H1 (cell line): ENCODE results near the gene SLC35E3. TPM values are rescaled to one million over a fixed set of nuclear protein-coding genes. Genes with fewer than 3 reads are reported as not detected.

Experiments
- CTCF ChIA-PET: fragments of 300-600 bp; sonication (Branson Sonifier 250); formaldehyde crosslinking; loops from one replicate; lab custom pipeline; 2021; ENCODE audit not compliant: partially characterized antibody; lab: Charles Lee
- POLR2A ChIA-PET: fragments of 300-600 bp; sonication (Branson Sonifier 250); formaldehyde crosslinking; loops from one replicate; lab custom pipeline; 2021; ENCODE audit warnings: inconsistent platforms; ENCODE audit not compliant: partially characterized antibody; lab: Charles Lee
- DNase-seq, 2 experiments: peaks; one replicate each; pipeline versions ENCODE4 v3.0.0 to v3.0.0-alpha.2; 2010 to 2022; ENCODE audit warnings: low spot score in 2 of 2, low read depth in 1 of 2, mixed read lengths in 1 of 2
- FAIRE-seq: peaks from 2 replicates; lab custom pipeline; 2011; peaks lifted over from hg19 to GRCh38; lab: Jason Lieb, UNC
- H2AFZ ChIP-seq: 2 replicates; pipeline ENCODE4 v1.8.1; 2012; ENCODE audit warnings: low read length, inconsistent platforms
- H2AK5ac ChIP-seq: 2 replicates; pipeline ENCODE4 v1.6.1; 2013; ENCODE audit warnings: low read depth, low read length
- H2BK120ac ChIP-seq: replicated peaks from 2 replicates; pipeline ENCODE3; 2013; ENCODE audit warnings: low read depth, low read length, inconsistent platforms
- H2BK12ac ChIP-seq: 2 replicates; pipeline ENCODE4 v1.6.1; 2013; ENCODE audit warnings: low read depth, low read length
- H2BK15ac ChIP-seq: 2 replicates; pipeline ENCODE4 v1.6.1; 2013; ENCODE audit warnings: low read length
- H2BK20ac ChIP-seq: 2 replicates; pipeline ENCODE4 v1.6.1; 2013; ENCODE audit warnings: low read length
- H2BK5ac ChIP-seq: 2 replicates; pipeline ENCODE4 v1.6.1; 2013; ENCODE audit warnings: low read depth, low read length
- H3K14ac ChIP-seq: 2 replicates; pipeline ENCODE4 v1.6.1; 2013; ENCODE audit warnings: inconsistent platforms; ENCODE audit not compliant: insufficient read length
- H3K18ac ChIP-seq: 2 replicates; pipeline ENCODE4 v1.6.1; 2013; ENCODE audit warnings: low read length; ENCODE audit errors: extremely low read depth
- H3K23ac ChIP-seq: 2 replicates; pipeline ENCODE4 v1.6.1; 2013; ENCODE audit warnings: inconsistent platforms; ENCODE audit not compliant: insufficient read length
- H3K23me2 ChIP-seq: 2 replicates; pipeline ENCODE4 v1.6.1; 2013; ENCODE audit warnings: low read depth, low read length
- H3K27ac ChIP-seq: 2 replicates; pipeline ENCODE4 v1.6.1; 2011; ENCODE audit warnings: low read depth, low read length, inconsistent platforms
- H3K27me3 ChIP-seq, 4 experiments: replicated peaks in 1 of 4; 1 replicate in 1 of 4; 2 replicates in 3 of 4; pipeline versions ENCODE4 v1.6.1 to v1.8.1; 2011 to 2013; ENCODE audit warnings: low read length in 3 of 4, mild to moderate bottlenecking in 3 of 4, inconsistent platforms in 2 of 4, mixed read lengths in 2 of 4, moderate library complexity in 1 of 4; ENCODE audit not compliant: control insufficient read depth in 3 of 4, insufficient read depth in 3 of 4; ENCODE audit errors: extremely low read depth in 1 of 4
- H3K36me3 ChIP-seq, 4 experiments: 2 replicates each; pipeline versions ENCODE4 v1.6.1 to v1.8.1; 2011 to 2013; ENCODE audit warnings: mild to moderate bottlenecking in 4 of 4, low read length in 3 of 4, moderate library complexity in 2 of 4, control low read depth in 1 of 4, inconsistent platforms in 1 of 4; ENCODE audit not compliant: insufficient read depth in 4 of 4, control insufficient read depth in 2 of 4
- H3K4ac ChIP-seq: replicated peaks from 2 replicates; pipeline ENCODE3; 2013; ENCODE audit warnings: low read length, low read depth, mixed read lengths, inconsistent platforms; ENCODE audit not compliant: insufficient read length
- H3K4me1 ChIP-seq, 4 experiments: replicated peaks in 1 of 4; 1 replicate in 1 of 4; 2 replicates in 3 of 4; pipeline versions ENCODE4 v1.6.1 to v1.8.1; 2011 to 2013; ENCODE audit warnings: low read length in 3 of 4, inconsistent platforms in 2 of 4, mixed read lengths in 1 of 4; ENCODE audit not compliant: insufficient read depth in 4 of 4, control insufficient read depth in 3 of 4
- H3K4me2 ChIP-seq, 2 experiments: 2 replicates each; pipeline versions ENCODE4 v1.6.1 to v1.8.1; 2011 to 2013; ENCODE audit warnings: low read depth in 2 of 2, low read length in 2 of 2, control low read depth in 1 of 2, inconsistent platforms in 1 of 2, mild to moderate bottlenecking in 1 of 2; ENCODE audit not compliant: insufficient read depth in 1 of 2
- H3K4me3 ChIP-seq, 4 experiments: fragments of 200-600, 300-600 bp in 1 of 4; sonication (generic), shearing (Covaris generic), sonication (Bioruptor Twin) in 1 of 4; 2 replicates each; pipeline versions ENCODE4 v1.5.1 to v1.8.1; 2011 to 2016; ENCODE audit warnings: low read length in 4 of 4, low read depth in 3 of 4, control low read depth in 2 of 4, inconsistent platforms in 2 of 4, mild to moderate bottlenecking in 2 of 4, mixed read lengths in 1 of 4, moderate library complexity in 1 of 4; ENCODE audit not compliant: insufficient read depth in 2 of 4; ENCODE audit errors: extremely low read depth in 1 of 4
- H3K56ac ChIP-seq: replicated peaks from 2 replicates; pipeline ENCODE3; 2013; ENCODE audit warnings: low read depth, mild to moderate bottlenecking, mixed read lengths, low read length, inconsistent platforms; ENCODE audit not compliant: insufficient read length
- H3K79me1 ChIP-seq: 2 replicates; pipeline ENCODE4 v1.6.1; 2013; ENCODE audit warnings: low read depth, low read length, control low read depth
- H3K79me2 ChIP-seq, 2 experiments: 2 replicates each; pipeline versions ENCODE4 v1.6.1 to v1.8.1; 2012 to 2013; ENCODE audit warnings: low read length in 2 of 2, mild to moderate bottlenecking in 2 of 2, inconsistent platforms in 1 of 2; ENCODE audit not compliant: insufficient read depth in 2 of 2, control insufficient read depth in 1 of 2
- H3K9ac ChIP-seq, 4 experiments: replicated peaks in 1 of 4; 1 replicate in 1 of 4; 2 replicates in 3 of 4; pipeline versions ENCODE4 v1.6.1 to v1.8.1; 2011 to 2013; ENCODE audit warnings: low read depth in 3 of 4, low read length in 3 of 4, control low read depth in 2 of 4, mild to moderate bottlenecking in 2 of 4, moderate library complexity in 2 of 4, inconsistent platforms in 1 of 4; ENCODE audit errors: extremely low read depth in 1 of 4
- H3K9me3 ChIP-seq, 2 experiments: 2 replicates each; pipeline versions ENCODE4 v1.6.1 to v1.8.1; 2012 to 2013; ENCODE audit warnings: mild to moderate bottlenecking in 2 of 2, moderate library complexity in 2 of 2, control low read depth in 1 of 2, inconsistent platforms in 1 of 2, low read depth in 1 of 2, low read length in 1 of 2, mixed read lengths in 1 of 2; ENCODE audit not compliant: insufficient read depth in 2 of 2
- H4K20me1 ChIP-seq, 2 experiments: replicated peaks in 1 of 2; 2 replicates each; pipeline versions ENCODE3 to v1.8.1; 2011 to 2013; ENCODE audit warnings: inconsistent platforms in 2 of 2, low read length in 2 of 2, mild to moderate bottlenecking in 1 of 2; ENCODE audit not compliant: insufficient read depth in 2 of 2, control insufficient read depth in 1 of 2
- H4K5ac ChIP-seq: 2 replicates; pipeline ENCODE4 v1.6.1; 2013; ENCODE audit warnings: low read length, low read depth, mixed read lengths, inconsistent platforms; ENCODE audit not compliant: insufficient read length
- H4K8ac ChIP-seq: 2 replicates; pipeline ENCODE4 v1.8.0; 2013; ENCODE audit warnings: mild to moderate bottlenecking, moderate library complexity, low read length, inconsistent platforms; ENCODE audit not compliant: insufficient read depth; ENCODE audit errors: extremely low read depth
- H4K91ac ChIP-seq: replicated peaks from 2 replicates; pipeline ENCODE3; 2013; ENCODE audit warnings: low read length, mixed read lengths, inconsistent platforms; ENCODE audit not compliant: insufficient read length
- RAD21 ChIP-seq, 2 experiments: IDR thresholded peaks in 1 of 2; conservative IDR thresholded peaks in 1 of 2; 2 replicates each; pipeline ENCODE4 v1.6.1; 2011; ENCODE audit warnings: low read depth in 2 of 2, low read length in 2 of 2, improper control_type of control experiment in 1 of 2, inconsistent platforms in 1 of 2, mild to moderate bottlenecking in 1 of 2, moderate library complexity in 1 of 2
- RFX5 ChIP-seq: IDR thresholded peaks from 2 replicates; pipeline ENCODE4 v1.6.1; 2011; ENCODE audit warnings: low read depth, low read length, improper control_type of control experiment, borderline replicate concordance
- SUZ12 ChIP-seq: fragments of 200-600 bp; sonication (generic); IDR thresholded peaks from 2 replicates; pipeline ENCODE4 v1.6.1; 2012; ENCODE audit warnings: mild to moderate bottlenecking, inconsistent platforms, low read length, moderate library complexity, mixed read lengths
- YY1 ChIP-seq: IDR thresholded peaks from 2 replicates; pipeline ENCODE4 v1.6.1; 2011; ENCODE audit warnings: low read depth, mild to moderate bottlenecking, low read length
- WGBS, 2 experiments: shearing (Covaris generic) in 1 of 2; methylation state at CpG; one replicate each; pipeline versions ENCODE4 v1.1.6 to v1.1.7; 2013 to 2015; ENCODE audit warnings: low lambda C conversion rate in 2 of 2, mixed read lengths in 2 of 2, inconsistent platforms in 1 of 2, low coverage in 1 of 2, missing lambda C conversion rate in 1 of 2; ENCODE audit not compliant: insufficient replicate concordance in 2 of 2, insufficient coverage in 1 of 2, insufficient read length in 1 of 2; ENCODE audit errors: extremely low coverage in 1 of 2, missing lambda C conversion rate in 1 of 2; 5-methylcytosine and 5-hydroxymethylcytosine counted together
- polyA plus RNA-seq, 7 experiments: library from polyadenylated mRNA; depleted of rRNA in 3 of 7; stranded (reverse) in 5 of 7; unstranded in 2 of 7; fragments of >200 nt in 5 of 7; fragments of 200-250 nt in 2 of 7; gene quantifications; 1 replicate in 5 of 7; 2 replicates in 1 of 7; 4 replicates in 1 of 7; pipeline versions ENCODE4 v1.2.1 to v1.2.3, GENCODE V29; 2011 to 2013; ENCODE audit warnings: missing spikeins in 2 of 7, mixed read lengths in 2 of 7
- total RNA-seq: library from RNA; stranded (reverse); fragmentation: NEBNext Ultra II Directional; extraction: Animal tissue kit (Norgen Biotek cat#: 25700); gene quantifications from 2 replicates; pipeline ENCODE4 v1.2.1, GENCODE V29; 2021

SLC35E3 gene
- total and polyA plus RNA-seq, 2 of the 8 experiments (the other 6 are each of a cell fraction or from before 2014, with no cell fraction given) = 10.0 to 10.9 TPM

DNA sequence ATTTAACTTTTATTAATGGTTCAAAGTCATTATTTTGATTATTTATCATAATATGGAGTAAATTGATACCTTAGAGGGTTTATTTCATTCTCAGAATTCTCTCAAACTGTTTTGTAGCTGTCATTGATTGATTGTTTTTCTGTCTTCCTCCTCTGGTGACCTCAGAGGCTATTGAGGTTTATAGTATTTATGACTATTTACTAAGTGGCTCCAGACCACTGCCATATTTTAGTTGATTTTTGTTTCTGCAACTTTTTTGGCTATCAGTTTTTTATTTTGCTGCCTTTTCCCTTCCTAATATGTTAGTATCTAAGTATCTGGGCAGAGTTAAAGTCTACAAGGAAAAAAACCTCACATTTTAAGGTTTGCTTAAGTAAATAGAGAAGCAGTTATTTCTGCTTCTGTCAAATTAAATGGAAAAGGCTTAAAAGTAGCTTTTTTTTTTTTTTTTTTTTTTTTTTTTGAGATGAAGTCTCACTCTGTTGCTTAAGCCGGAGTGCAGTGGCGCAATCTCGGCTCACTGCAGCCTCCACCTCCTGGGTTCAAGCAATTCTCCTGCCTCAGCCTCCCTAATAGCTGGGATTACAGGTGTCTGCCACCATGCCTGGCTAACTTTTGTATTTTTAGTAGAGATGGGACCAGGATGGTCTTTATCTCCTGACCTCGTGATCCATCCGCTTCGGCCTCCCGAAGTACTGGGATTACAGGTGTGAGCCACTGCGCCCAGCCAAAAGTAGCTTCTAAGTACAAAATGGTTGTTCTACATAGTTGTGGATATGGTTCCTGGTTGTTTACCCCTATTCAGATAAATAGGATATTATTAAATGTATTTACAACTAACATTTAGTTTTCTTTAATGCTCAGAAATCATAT is 70.2 kb downstream of the SLC35E3 start:
- CTCF ChIA-PET = interaction anchor here (0.7 to 2.7 kb wide), 5 partner anchors 7 to 52 kb away, joined by 3 to 20 read pairs (median 4); no protein-coding TSS in a partner anchor
- FAIRE-seq = no peak

More for the DNA sequence above, 70.2 kb downstream of the SLC35E3 start:
- TF ChIP-seq RAD21 (IDR thresholded peaks at IDR 0.05 in 1 of 2, conservative IDR thresholded peaks at IDR 0.05 in 1 of 2; ENCODE audit: low read depth in 2 of 2, low read length in 2 of 2) = no peak
- TF ChIP-seq SUZ12 = no peak
- no peak for TF ChIP-seq YY1
- no peak for TF ChIP-seq RFX5
- no peak overlapping the region for H3K4ac ChIP-seq
- H2AK5ac ChIP-seq = no peak overlapping the region
- DNase-seq = no peak
- H2BK120ac ChIP-seq = no peak overlapping the region
- no peak overlapping the region for H3K18ac ChIP-seq
- peaks cover 17 to 86% (median 55%) of the 10 kb centered on the region in 4 experiments for H3K36me3 ChIP-seq
- 100% methylated on average over 8 of the region's 8 CpGs; no CpG with 5 or more reads in 1 of the 2 experiments for WGBS, 2 experiments
- no peaks in the 10 kb centered on the region; the same call in 1 of the 2 replicates for H3K79me1 ChIP-seq
- POLR2A ChIA-PET = interaction anchor here (0.7 to 2.9 kb wide), 9 partner anchors 8 to 70 kb away, joined by 3 to 25 read pairs (median 7); partner anchors contain the start of genes MDM2 and SLC35E3
- H3K27ac ChIP-seq = no peak overlapping the region
- no peak overlapping the region for H3K4me2 ChIP-seq
- no peak overlapping the region for H2BK12ac ChIP-seq
- H4K8ac ChIP-seq = no peak overlapping the region
- H3K14ac ChIP-seq = no peak overlapping the region
- no peak overlapping the region for H3K23ac ChIP-seq
- no peak overlapping the region for H2BK20ac ChIP-seq
- H2AFZ ChIP-seq = no peak overlapping the region
- no peak overlapping the region for H4K91ac ChIP-seq
- H3K79me2 ChIP-seq = peaks cover 0 to 76% of the 10 kb centered on the region in 2 experiments; a peak in 3 of 4 replicates
- no peaks in the 10 kb centered on the region for H3K27me3 ChIP-seq
- H4K5ac ChIP-seq = no peak overlapping the region
- H3K4me1 ChIP-seq = no peaks in the 10 kb centered on the region
- no peak overlapping the region for H3K4me3 ChIP-seq
- H4K20me1 ChIP-seq = peaks cover 2 to 7% of the 10 kb centered on the region in 2 experiments
- no peaks in the 10 kb centered on the region for H3K9me3 ChIP-seq
- no peaks in the 10 kb centered on the region for H3K23me2 ChIP-seq
- H3K9ac ChIP-seq = no peak overlapping the region
- H3K56ac ChIP-seq = no peak overlapping the region
- no peak overlapping the region for H2BK5ac ChIP-seq
- H2BK15ac ChIP-seq = no peak overlapping the region
